PC-9 (cell line): ENCODE results near the gene MBNL1.

Experiments
- CTCF ChIP-seq: fragments of 200-600 bp; sonication (generic); conservative IDR thresholded peaks from 2 replicates; pipeline ENCODE4 v1.6.1; 2017; ENCODE audit warnings: mixed run types, antibody characterized with exemption, mild to moderate bottlenecking, moderate library complexity
- EZH2 ChIP-seq: fragments of 200-600 bp; sonication (generic); IDR thresholded peaks from 2 replicates; pipeline ENCODE4 v1.8.0; 2017; ENCODE audit warnings: antibody characterized with exemption, low read depth

- no peak for TF ChIP-seq EZH2
- no peak for TF ChIP-seq CTCF
These were observed 19.3 kb downstream of the MBNL1 start for GRCh38 chr3:152287898-152288576.
